ENCODE results near the gene CRTC2. TPM values are rescaled to one million over a fixed set of nuclear protein-coding genes. Genes with fewer than 3 reads are reported as not detected.
A peak's percentile ranks its signal among the peaks of the same experiment; 100 is the strongest.

Gene CRTC2
- total RNA-seq, 2 experiments from 2014 or later = 86.3 to 98.5 TPM

DNA sequence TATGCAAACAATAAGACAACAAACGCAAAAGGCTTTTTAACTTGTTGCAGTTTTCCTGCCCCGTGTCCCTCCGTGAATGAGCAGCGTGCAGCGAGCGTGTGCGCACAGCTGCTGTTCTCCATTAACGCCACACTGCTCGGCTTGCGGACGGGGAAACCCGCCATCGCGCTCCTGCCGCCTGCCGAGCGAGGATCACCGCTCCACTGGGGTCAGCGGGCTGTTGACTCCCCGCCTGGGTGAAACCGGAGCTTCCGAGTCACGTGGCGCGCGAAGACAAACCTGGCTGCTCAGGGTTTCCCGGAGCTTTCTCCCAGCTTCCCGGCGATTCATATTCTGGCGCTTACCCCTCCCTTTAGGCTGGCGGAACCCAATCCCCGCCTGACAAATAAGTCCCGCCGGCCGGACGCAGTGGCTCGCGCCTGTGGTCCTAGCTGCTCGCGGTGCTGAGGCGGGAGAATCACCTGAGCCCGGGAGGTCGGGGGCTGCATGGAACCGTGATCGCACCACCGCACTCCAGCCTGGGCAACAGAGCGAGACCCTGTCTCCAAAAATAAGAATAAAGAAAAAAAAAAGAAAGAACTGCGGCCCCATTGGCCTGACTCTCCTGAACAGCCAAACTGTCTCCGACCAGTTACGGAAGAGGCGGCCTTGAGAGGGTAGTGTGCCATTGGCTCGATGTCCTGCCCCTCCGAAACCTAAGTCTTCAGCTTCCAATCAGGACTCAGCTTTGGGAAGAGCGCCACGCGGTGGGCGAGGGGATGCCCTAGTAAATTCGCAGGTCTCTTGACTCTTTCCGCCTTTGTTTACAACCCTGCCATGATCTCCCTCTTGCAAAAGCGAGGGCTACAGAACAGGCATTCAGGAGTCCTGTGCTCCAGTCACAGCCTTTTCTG lies 8.9 kb upstream of the CRTC2 start, which contains the start of gene CREB3L4:
TSS of gene CREB3L4 (plus strand) at position 796 of the 893 bp plus-strand sequence. CDS start 624 bp downstream, outside the sequence.
- H3K36me3 Mint-ChIP-seq = peaks cover 3% of the 10 kb centered on the region
- H3K4me1 Mint-ChIP-seq = peaks cover 50% of the 10 kb centered on the region
- no peaks in the 10 kb centered on the region for H3K27me3 Mint-ChIP-seq
- peak; percentile 92 for DNase-seq
- H3K4me3 Mint-ChIP-seq = peak within 1 kb of the TSS; percentile 97
- no peaks in the 10 kb centered on the region for H3K9me3 Mint-ChIP-seq (ENCODE audit: low read depth)
- CTCF ChIA-PET = interaction anchor here (0.6 to 5.6 kb wide), 16 partner anchors 9 to 434 kb away, joined by 3 to 58 read pairs (median 4); partner anchors contain the start of genes CRTC2, DENND4B, GATAD2B and JTB
- peak; percentile 86 for ATAC-seq
- H3K27ac Mint-ChIP-seq = peak within 1 kb of the TSS; percentile 96

DNA sequence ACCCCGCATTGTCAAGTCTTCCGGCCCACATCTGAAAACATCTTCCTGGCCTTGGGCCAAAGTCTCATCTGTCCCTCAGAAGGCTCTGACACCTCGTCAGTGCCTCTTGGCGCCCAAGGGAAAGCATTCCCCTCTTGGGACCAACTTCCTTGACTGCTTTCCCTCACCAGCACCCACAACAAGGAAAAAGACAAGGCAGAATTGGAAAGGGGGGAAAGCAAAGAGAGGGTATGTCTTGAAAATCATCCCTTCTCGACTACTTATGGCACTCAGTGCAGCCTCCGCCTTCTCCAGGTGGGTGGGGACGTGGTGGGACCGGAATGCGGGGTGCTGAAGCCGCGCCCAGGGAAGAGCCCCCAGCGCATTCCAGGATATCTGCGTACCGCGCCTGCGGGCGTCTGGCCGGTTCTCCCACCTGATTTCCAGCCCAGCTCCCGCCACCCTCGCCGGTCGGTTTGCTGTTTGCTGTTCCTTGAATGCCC lies 5.5 kb upstream of the CRTC2 start:
- Mint-ChIP-seq H3K4me3 (peak overlapping the region; percentile 81), H3K9me3 (ENCODE audit: low read depth) (no peaks in the 10 kb centered on the region), H3K36me3 (peaks cover 18% of the 10 kb centered on the region), H3K4me1 (peaks cover 57% of the 10 kb centered on the region), H3K27ac (peak overlapping the region; percentile 87), H3K27me3 (no peaks in the 10 kb centered on the region)
- ATAC-seq (no peak), DNase-seq (no peak)
- CTCF ChIA-PET = interaction anchor here (0.6 to 5.6 kb wide), 7 partner anchors 12 to 167 kb away, joined by 3 to 58 read pairs (median 5); partner anchors contain the start of genes DENND4B, JTB, RAB13 and RPS27

DNA sequence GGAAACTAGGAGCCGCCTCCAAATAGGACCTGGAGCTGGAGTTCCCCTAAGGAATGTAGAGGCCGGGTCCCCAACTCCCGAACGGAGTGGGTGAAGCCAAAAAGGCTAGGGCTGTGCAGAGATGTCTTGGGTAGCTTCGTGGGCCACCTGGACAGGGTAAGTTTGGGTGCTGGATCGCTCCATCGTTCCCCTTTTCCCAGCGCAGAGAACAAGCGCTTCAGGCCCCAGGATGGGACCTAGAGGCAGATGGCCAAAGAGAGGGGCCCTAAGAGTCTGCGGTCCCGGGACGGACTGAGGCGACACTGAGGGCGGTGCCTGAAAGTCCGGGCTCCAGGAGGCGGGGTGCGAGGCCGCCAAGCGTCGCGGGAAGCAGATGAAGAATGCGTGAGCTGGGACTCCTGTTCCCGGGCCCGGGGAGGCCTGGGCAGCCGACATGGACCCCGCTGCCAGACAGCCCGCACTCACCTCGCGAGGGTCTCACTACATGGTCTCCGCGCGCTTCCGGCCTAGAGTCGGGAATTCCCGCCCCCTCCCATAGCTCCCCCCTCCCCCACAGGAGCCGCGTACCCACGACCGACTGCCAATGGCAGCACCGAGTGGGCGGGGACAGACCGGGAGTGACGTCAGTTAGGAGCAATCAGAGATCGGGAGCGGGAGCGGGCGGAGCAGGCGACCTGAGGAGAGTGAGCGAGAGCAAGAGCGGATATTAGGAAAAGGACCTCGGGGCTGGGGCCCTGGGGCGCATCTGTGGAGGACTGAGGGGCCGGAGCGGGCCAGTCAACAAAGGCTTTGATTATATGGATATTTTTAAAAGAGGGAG lies 4.8 kb upstream of the CRTC2 start, which contains the start of gene SLC39A1:
TSS of gene SLC39A1 (minus strand) at position 508 of the 820 bp plus-strand sequence. CDS start 822 bp downstream, outside the sequence.
- H3K9me3 Mint-ChIP-seq (ENCODE audit: low read depth) = no peaks in the 10 kb centered on the region
- H3K4me3 Mint-ChIP-seq = peak within 1 kb of the TSS; percentile 81
- ATAC-seq = peak; percentile 69
- no peaks in the 10 kb centered on the region for H3K27me3 Mint-ChIP-seq
- DNase-seq = peak; percentile 98
- peaks cover 18% of the 10 kb centered on the region for H3K36me3 Mint-ChIP-seq
- peak within 1 kb of the TSS; percentile 87 for H3K27ac Mint-ChIP-seq
- CTCF ChIA-PET = interaction anchor here (0.6 to 5.6 kb wide), 11 partner anchors 13 to 284 kb away, joined by 3 to 58 read pairs (median 5); partner anchors contain the start of genes DENND4B, JTB, RAB13 and RPS27
- H3K4me1 Mint-ChIP-seq = peaks cover 55% of the 10 kb centered on the region

DNA sequence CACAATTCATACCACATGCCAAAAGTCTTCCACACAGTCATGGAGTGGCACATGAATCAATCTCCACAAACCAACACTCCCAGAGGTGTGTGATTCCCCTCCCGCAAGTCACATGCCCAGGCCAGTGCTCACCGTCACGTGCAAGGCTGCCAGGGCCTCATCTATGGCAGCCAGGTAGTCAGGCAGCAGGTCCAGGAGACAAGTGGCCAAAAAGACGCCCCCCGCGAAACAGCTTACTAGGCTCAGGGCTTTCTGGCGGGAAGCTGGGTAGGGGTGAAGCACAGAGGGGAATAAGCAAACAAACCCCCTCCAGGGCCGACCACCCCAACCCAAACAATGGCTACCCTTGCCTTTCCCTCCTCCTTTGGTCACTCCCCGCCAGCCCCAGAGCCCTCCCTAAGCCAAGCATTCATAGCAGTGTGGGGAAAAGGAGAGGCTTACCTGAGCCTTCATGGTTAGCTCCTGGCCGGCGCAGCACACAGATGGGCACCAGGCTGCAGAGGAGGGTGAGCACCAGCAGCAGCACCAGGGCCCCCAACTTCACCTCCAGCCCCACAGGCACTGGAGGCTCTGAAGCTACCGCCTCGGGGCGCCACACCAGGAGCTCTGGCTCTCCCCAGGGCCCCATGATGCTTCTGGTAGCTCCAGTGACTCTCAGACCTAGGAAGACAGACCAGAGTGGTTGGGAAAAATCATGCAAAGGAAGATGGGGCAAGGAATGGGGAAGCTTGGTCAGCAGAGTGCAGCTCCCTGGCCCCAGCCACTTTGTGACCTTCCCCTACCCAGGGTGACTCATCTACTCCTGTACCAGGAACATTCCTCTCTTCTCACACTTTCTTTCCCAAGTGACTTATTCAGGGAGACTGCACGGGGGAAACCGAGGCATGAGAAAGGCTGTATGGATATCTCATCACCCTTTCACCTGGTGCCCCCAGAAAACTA lies 3.9 kb upstream of the CRTC2 start:
- Mint-ChIP-seq H3K36me3 (peaks cover 18% of the 10 kb centered on the region), H3K4me1 (peaks cover 48% of the 10 kb centered on the region), H3K27ac (peak overlapping the region; percentile 87), H3K27me3 (no peaks in the 10 kb centered on the region), H3K9me3 (ENCODE audit: low read depth) (no peaks in the 10 kb centered on the region), H3K4me3 (peak overlapping the region; percentile 81)
- ATAC-seq (no peak), DNase-seq (no peak)
- CTCF ChIA-PET = interaction anchor here (1.1 to 3.3 kb wide), 8 partner anchors 14 to 283 kb away, joined by 3 to 21 read pairs (median 5); partner anchors contain the start of genes DENND4B, JTB and RAB13

DNA sequence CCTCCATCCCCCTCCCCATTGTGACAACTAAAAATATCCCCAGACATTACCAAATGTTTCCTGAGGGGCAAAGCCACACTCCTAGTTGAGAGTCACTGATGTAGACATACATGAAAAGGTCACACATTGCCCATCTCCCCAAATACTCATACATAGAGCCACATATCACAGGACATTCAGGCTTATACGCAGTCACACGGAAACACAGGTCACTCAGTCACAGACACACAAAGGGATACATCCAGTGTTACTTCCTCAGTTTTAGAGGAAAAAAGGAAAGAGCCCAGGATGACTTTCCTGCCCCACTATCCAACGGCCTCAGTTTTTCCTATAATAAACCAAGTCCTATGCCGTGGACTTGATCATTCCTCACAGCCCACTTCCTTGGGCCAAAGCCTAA lies 3.0 kb upstream of the CRTC2 start:
- H3K4me1 Mint-ChIP-seq = peaks cover 53% of the 10 kb centered on the region

DNA sequence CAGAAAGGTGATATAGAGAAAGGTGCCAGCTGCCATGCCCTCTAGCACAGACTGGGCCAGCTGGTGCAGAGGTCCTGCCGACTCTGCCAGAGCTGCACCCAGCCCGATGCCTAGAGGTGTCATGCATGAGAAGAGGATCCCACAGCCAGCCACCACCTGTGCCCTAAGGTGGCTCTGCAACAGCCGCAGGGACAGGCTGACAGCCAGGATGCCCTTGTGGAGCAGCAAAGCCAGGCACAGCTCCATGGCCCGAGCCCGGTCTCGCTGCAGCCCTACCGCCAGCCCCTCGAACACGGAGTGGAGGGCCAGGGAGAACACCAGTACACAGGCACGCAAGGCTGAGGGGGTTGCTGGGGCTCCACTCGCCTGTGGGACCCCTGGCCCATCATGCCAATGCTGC lies 1.8 kb upstream of the CRTC2 start:
- H3K27me3 Mint-ChIP-seq = no peaks in the 10 kb centered on the region
- ATAC-seq (no peak), DNase-seq (no peak)
- H3K4me3 Mint-ChIP-seq = no peak overlapping the region
- H3K9me3 Mint-ChIP-seq (ENCODE audit: low read depth) = no peaks in the 10 kb centered on the region
- H3K4me1 Mint-ChIP-seq = peaks cover 54% of the 10 kb centered on the region
- H3K36me3 Mint-ChIP-seq = peaks cover 17% of the 10 kb centered on the region
- CTCF ChIA-PET = interaction anchor here (1.4 to 5.0 kb wide), 2 partner anchors 14 to 25 kb away, joined by 3 to 46 read pairs; partner anchors contain the start of gene DENND4B
- no peak overlapping the region for H3K27ac Mint-ChIP-seq

More for the DNA sequence above, 3.0 kb upstream of the CRTC2 start:
- Mint-ChIP-seq H3K9me3 (ENCODE audit: low read depth) (no peaks in the 10 kb centered on the region), H3K27me3 (no peaks in the 10 kb centered on the region), H3K36me3 (peaks cover 17% of the 10 kb centered on the region), H3K27ac (peak overlapping the region; percentile 16), H3K4me3 (peak overlapping the region; percentile 19)
- ATAC-seq = no peak
- DNase-seq = no peak
- CTCF ChIA-PET = interaction anchor here (3.3 kb wide), 1 partner anchor 25 kb away, joined by 21 read pairs; the partner anchor contains the start of gene RAB13

DNA sequence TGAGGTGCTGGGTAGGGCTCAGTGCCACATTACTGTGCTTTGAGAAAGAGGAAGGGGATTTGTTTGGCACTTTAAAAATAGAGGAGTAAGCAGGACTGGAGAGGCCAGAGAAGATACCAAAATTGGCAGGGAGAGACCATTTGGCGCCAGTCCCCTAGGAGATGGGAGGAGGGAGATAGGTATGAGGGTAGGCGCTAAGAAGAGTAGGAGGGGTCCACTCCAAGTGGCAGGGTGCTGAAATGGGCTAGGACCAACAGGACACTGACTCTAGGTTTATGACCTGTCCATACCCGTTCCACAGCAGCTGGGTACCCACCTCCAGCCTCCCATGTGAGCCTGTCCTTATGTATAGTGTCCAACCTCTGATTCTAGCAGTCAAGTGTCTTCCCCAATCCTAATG lies 1.0 kb upstream of the CRTC2 start:
- CTCF ChIA-PET = interaction anchor here (0.9 to 5.0 kb wide), 5 partner anchors 8 to 27 kb away, joined by 3 to 46 read pairs (median 10); partner anchors contain the start of genes CREB3L4, DENND4B, JTB and RAB13
- Mint-ChIP-seq H3K36me3 (peaks cover 20% of the 10 kb centered on the region), H3K27ac (peak overlapping the region; percentile 56), H3K4me3 (no peak overlapping the region), H3K4me1 (peaks cover 58% of the 10 kb centered on the region), H3K27me3 (no peaks in the 10 kb centered on the region), H3K9me3 (ENCODE audit: low read depth) (no peaks in the 10 kb centered on the region)
- DNase-seq (no peak), ATAC-seq (no peak)

DNA sequence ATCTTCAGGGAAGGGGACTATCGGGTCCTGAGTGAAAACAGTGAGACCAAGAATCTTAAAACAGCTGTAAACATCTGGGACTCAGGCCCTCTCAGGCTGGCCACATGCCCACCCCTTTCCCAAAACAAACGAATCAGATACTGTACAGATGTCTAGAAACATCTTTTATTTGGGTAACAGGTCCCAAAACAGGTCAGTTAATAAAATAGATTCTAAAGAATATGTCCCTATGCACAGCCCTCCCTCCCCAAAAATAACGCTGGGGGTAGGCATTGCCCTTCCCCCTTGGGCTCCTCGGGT lies 499 bp upstream of the CRTC2 start:
- CTCF ChIA-PET = interaction anchor here (0.7 to 5.0 kb wide), 8 partner anchors 9 to 175 kb away, joined by 3 to 46 read pairs (median 4); partner anchors contain the start of genes CREB3L4, DENND4B, JTB and RAB13
- Mint-ChIP-seq H3K4me1 (peaks cover 60% of the 10 kb centered on the region), H3K9me3 (ENCODE audit: low read depth) (no peaks in the 10 kb centered on the region), H3K4me3 (peak overlapping the region; percentile 97), H3K27ac (peak overlapping the region; percentile 98), H3K36me3 (peaks cover 26% of the 10 kb centered on the region), H3K27me3 (no peaks in the 10 kb centered on the region)
- DNase-seq = no peak
- no peak for ATAC-seq

DNA sequence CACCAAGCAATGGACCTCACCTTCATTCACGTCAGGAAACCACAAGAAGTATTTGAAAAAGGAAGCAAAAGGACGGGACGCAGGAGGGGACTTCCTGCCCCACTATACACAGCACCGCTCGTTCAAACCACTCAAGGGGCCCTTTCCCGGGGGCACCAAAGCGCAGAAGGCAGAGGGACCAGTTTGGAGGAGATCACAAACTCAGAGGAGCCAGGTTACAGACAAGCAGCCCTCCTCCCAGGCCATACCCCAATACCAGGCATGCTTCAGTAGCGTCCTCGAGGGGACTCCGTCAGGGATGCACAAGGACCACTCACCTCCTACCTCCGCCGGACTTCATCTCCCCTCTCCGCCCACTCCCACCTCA lies 685 bp downstream of the CRTC2 start:
- H3K27ac Mint-ChIP-seq = peak overlapping the region; percentile 98
- peak overlapping the region; percentile 97 for H3K4me3 Mint-ChIP-seq
- peaks cover 56% of the 10 kb centered on the region for H3K4me1 Mint-ChIP-seq
- H3K27me3 Mint-ChIP-seq = no peaks in the 10 kb centered on the region
- no peaks in the 10 kb centered on the region for H3K9me3 Mint-ChIP-seq (ENCODE audit: low read depth)
- peaks cover 26% of the 10 kb centered on the region for H3K36me3 Mint-ChIP-seq
- peak; percentile 18 for ATAC-seq
- DNase-seq = peak; percentile 72
- CTCF ChIA-PET = interaction anchor here (1.5 to 5.0 kb wide), 5 partner anchors 9 to 161 kb away, joined by 4 to 46 read pairs (median 11); partner anchors contain the start of genes CREB3L4, DENND4B and JTB

DNA sequence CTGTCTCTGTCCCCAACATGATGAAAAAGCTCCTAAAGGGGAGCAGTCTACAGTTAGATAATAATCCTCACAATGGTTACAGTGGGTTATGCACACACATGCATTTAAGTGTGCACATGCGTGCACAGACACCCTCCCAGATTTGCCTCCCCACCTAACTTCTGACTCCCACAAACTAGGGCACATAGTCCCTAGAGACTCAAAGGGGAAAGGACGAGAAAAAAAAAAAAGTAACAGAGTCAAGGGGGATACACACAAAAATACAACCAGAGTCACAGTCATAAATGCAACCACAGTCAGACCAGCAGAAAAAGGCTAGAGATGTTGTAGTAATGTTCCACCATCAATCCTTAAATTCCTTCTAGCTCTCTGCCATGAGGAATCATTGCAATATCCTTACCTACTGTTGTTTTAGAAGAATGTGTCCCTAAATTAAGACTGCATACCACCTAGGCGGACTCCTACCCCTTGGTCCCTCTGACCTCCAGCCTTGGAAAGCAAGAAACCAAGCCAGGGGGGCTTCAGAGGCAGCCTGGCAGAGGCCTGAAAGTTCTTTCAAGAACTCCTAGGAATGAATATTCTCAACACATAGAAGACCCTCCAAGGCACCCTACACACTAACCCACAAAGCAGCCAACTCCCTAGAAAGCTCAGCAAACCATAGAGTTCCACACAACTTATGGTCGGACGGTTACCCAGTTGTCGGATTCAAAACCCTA lies 1.3 kb downstream of the CRTC2 start:
- no peak for DNase-seq
- Mint-ChIP-seq H3K27me3 (no peaks in the 10 kb centered on the region), H3K4me1 (peaks cover 51% of the 10 kb centered on the region), H3K9me3 (ENCODE audit: low read depth) (no peaks in the 10 kb centered on the region), H3K4me3 (peak overlapping the region; percentile 97), H3K36me3 (peaks cover 31% of the 10 kb centered on the region), H3K27ac (peak overlapping the region; percentile 98)
- CTCF ChIA-PET = interaction anchor here (0.8 to 5.0 kb wide), 8 partner anchors 8 to 36 kb away, joined by 3 to 46 read pairs (median 8); partner anchors contain the start of genes CREB3L4, DENND4B, JTB and RAB13
- ATAC-seq = no peak

DNA sequence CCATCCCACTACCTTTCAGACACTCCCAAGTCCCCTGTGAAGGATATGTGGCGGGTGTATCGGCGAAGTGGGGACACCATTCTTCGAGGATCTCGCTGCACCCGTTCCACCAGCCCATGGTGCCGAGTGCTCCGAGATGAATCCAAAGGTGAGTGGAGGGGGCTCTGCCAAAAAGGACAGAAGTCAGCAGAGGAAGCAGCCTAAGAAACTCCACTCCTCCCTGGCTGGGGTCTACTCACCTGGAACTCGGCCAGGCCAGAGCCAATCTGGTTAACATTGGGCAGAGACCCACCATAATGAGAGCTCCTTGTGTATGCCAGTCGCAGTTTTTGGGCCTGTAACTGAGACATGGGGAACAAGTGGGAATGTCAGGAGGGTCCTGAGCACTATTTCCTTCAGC lies 3.6 kb downstream of the CRTC2 start:
- no peaks in the 10 kb centered on the region for H3K9me3 Mint-ChIP-seq (ENCODE audit: low read depth)
- H3K27ac Mint-ChIP-seq = no peak overlapping the region
- peaks cover 37% of the 10 kb centered on the region for H3K36me3 Mint-ChIP-seq
- no peak overlapping the region for H3K4me3 Mint-ChIP-seq
- DNase-seq (no peak), ATAC-seq (no peak)
- H3K4me1 Mint-ChIP-seq = peaks cover 37% of the 10 kb centered on the region
- no peaks in the 10 kb centered on the region for H3K27me3 Mint-ChIP-seq
- CTCF ChIA-PET = interaction anchor here (1.0 kb wide), 1 partner anchor 10 kb away, joined by 3 read pairs; no protein-coding TSS in a partner anchor
